ENCODE measurements around the gene SAMD3.
"Not testable (repeated sequence)": the region's sequence is repeated elsewhere in the genome, so short reads cannot be mapped to it uniquely, and the experiment has no call there.

SAMD3 gene

GRCh38 chr6:130173377-130174004 is 49.3 kb downstream of the SAMD3 start:
- not testable (repeated sequence) for DNase-seq (ENCODE audit: low spot score)

GRCh38 chr6:130170160-130170559 is 52.6 kb downstream of the SAMD3 start:
- not testable (repeated sequence) for DNase-seq (ENCODE audit: low spot score)

- no peak for DNase-seq (ENCODE audit: low spot score)
Measured at GRCh38 chr6:130167655-130168054, 55.1 kb downstream of the SAMD3 start.

GRCh38 chr6:130164251-130164650 is 58.5 kb downstream of the SAMD3 start:
- no peak for DNase-seq (ENCODE audit: low spot score)

GRCh38 chr6:130163266-130163665 is 59.5 kb downstream of the SAMD3 start:
- DNase-seq (ENCODE audit: low spot score) = no peak

DNA sequence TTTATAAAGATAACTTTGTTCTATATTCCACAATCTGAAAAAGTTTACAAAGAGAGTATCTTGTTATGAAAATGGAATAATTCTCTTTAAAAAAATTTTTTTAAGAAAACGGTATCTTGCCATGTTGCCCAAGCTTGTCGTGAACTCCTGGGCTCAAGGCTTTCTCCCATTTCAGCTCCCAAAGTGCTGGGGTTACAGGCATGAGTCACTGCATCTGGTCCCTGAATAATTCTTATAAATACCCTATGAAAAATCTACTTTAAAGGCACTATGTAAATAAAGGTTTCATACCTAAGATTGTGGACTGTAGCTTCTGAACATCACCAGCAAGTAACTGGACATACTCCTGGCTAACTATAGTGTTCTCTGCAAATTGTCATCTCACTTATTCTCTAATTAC is 60.3 kb downstream of the SAMD3 start:
- no peak for DNase-seq (ENCODE audit: low spot score)

DNA sequence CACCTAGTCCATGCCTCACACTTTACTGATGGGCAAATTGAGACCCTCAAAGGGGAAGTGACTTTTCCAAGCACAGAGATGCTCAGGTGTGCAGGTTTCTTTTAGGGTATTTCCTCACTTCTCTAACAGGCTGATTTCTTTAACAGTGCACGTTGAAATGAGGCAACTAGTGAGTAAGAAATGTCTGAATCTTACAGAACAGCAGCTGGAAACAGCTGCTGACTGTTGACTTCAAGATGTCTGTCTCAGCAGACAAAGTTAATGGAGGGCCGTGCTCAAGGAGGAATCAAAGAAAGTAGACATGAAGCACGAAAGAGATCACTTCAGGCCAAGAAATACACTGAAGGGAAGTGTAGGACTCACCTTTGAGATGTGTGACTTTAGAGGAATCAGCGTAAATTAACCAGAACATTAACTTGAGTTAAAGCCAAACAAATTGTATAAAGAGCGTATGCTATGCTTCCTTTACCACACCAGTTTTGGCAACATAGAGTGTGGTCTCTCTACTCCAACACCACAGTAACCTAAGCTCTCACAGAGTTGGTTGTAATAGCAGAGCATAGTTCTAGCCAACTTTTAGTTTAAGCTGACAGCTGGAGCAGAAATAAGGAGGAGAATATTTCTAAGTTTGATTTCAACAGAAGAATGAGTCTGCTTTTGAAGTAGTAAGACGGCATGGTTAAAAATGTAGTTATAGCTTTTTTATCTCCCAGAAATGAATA is 60.9 kb downstream of the SAMD3 start:
- no peak for DNase-seq (ENCODE audit: low spot score)

DNA sequence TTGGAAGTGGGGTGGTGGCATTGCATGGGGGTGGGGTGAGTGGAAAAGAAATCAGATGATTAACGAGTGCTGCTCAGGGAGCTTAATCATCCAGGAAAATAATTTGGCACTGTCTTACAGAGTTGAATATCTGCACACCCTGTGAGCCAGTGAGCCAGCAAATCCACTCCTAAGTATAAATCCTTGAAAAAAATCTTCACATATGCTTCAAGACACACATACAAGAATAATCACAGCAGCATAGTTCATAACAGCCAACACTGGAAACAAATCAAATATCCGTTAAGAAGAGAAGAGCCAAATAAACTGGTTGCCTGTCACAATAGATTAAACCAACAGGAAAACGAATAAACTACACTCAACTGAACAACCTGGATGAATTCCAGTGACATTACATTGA is 62.8 kb downstream of the SAMD3 start:
- no peak for DNase-seq (ENCODE audit: low spot score)

DNA sequence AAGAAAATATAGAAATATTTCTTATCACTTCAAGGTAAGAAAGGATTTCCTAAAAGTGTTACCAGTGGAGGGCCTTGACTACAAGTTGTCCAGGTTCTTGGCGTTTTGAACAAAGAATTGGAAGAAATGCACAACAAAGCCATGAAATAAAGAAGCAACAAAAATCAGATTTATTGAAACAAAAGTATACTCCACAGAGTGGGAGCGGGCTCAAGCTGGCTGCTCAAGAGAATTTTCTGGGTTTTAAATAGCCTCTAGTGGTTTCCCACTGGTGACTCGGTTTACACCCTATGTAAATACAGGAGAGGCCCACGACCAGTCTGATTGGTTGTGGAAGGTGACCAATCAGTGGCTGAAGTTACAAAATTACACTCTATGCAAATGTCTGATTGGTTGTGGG is 64.2 kb downstream of the SAMD3 start:
- no peak for DNase-seq (ENCODE audit: low spot score)

GRCh38 chr6:130158056-130158455 is 64.7 kb downstream of the SAMD3 start:
- no peak for DNase-seq (ENCODE audit: low spot score)

GRCh38 chr6:130156908-130157307 is 65.8 kb downstream of the SAMD3 start:
- DNase-seq (ENCODE audit: low spot score) = no peak

DNA sequence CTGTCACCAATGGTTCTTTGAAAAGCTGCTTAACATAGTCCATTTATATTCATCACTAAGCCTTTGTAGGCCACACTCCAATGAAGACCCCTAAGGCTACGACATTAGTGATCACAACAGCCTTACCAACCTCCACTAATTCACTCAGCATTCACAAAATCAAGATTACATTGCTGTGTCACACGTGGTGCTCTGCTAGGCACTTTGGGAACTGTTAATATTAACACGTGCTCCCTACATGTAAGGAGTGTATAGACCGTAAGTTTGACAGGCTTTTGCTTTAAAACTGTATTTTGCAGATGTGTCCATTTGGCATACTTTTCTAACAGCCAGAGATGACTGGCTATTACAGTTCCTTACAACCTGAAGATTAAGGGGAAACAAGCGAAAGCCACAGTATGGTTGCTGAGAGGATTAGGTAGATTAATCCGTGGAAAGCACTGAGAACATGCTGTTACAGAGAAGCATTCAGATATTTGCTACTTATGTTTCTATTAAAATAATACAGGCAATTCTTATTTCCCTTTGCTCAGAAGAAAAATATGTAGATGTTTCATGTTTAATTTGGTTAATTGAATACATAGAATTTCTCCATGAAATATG is 69.7 kb downstream of the SAMD3 start:
- DNase-seq (ENCODE audit: low spot score) = no peak

DNA sequence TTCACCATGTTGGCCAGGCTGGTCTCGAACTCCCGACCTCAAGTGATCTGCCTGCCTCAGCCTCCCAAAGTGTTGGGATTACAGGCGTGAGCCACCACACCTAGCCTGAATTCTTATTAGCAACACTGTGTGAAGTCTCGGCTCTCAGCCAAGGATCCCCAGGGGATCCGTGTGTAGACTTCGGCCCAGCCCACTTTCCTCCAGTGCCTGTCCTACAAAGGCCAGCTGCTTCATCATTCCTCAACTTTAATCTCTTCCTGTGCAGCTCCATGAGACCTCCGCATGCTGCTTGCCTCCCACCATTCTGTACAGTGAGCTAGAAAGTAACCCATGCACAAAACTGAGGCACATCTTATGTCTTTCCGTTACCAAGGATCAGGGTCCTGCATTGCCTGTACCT is 71.8 kb downstream of the SAMD3 start:
- DNase-seq (ENCODE audit: low spot score) = no peak

DNA sequence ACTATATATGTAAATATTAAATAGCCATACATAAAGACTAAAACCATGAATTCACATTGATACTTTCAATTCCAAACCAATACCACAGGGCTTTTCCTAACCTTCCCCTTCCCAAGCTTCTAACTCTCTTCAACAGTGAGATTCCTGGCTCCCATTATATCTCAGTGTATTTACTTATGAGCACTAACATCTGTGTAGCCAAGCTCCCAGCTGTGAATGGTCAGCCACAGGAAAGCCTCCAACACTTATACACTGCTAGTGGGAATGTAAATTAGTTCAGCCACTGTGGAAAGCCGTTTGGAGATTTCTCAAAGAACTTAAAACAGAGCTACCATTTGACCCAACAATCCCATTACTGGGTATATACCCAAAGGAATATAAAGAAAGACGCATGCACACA is 73.7 kb downstream of the SAMD3 start:
- DNase-seq (ENCODE audit: low spot score) = not testable (repeated sequence)

- no peak for DNase-seq (ENCODE audit: low spot score)
Measured at GRCh38 chr6:130148181-130148580, 74.6 kb downstream of the SAMD3 start.

GRCh38 chr6:130147111-130147510 is 75.6 kb downstream of the SAMD3 start:
- no peak for DNase-seq (ENCODE audit: low spot score)

- DNase-seq (ENCODE audit: low spot score) = no peak
Measured at GRCh38 chr6:130143709-130144108, 79.0 kb downstream of the SAMD3 start.

DNA sequence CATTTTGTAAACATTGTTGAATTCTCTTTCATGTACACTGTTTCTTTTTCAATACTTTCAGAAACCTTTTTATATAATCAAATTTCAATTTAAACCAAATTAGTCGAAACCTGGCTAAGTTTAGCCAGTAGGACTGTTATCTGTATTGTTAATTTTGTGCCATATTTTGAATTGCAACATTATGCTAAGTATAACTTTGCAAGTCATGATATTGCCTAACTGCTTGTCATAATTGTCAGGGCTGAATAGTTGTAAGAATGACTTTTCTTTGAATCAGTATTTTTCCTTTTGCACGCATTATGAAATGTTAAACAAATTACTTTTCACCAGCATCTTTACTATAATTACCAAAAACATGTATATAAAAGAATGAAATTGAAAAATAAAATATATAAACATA is 82.7 kb downstream of the SAMD3 start:
- DNase-seq (ENCODE audit: low spot score) = no peak

- DNase-seq (ENCODE audit: low spot score) = no peak
Measured at GRCh38 chr6:130138909-130139242, 83.9 kb downstream of the SAMD3 start.

DNA sequence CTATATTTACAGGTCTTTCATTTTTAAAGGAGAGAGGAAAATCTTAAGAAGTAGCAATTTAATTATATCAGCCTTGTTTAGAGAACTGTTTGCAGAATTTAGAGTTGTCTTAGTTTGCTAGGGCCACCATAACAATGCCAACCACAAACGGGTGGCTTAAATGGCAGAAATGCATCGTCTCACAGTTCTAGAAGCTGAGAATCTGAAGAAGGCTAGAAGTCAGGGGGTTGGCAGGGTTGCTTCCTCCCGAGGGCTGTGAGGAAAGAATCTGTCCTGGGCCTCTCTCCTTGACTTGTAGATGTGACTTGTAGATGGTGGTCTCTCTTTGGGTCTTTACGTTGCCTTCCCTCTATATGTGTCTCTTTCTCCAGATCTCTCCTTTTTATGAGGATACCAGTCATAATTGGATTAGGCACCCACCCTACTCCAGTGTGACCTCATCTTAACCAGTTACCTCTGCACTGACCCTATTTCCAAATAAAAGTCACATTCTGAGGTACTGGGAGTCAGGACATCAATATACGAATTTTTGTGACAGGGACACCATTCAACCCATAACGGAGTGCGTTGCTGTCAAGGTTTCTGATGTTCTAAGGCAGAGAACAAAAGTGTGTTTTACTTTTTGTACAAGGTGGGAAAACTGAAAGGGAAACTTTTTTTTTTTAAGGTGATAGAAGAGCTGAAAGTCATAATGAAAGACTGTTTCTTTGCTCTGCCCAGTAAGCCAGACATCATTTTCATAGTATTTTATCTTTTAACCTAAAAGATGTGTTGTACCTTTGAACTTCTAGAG is 84.4 kb downstream of the SAMD3 start:
- DNase-seq (ENCODE audit: low spot score) = no peak

DNA sequence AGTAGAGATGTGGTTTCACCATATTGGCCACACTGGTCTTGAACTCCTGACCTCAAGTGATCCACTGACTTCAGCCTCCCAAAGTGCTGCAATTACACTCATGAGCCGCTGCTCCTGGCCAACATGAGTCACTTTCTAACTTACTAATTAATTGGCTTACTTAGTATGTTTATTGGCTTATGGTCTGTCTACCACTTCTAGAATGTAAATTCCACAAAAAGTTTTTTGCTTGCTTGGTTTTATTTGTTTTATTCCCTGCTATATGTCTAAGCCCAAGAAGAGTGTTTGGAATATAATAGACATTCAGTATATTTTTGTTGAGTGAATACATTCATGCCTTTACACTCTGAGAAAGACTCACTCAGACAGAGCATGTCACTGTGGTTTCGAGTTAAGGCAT is 86.0 kb downstream of the SAMD3 start:
- no peak for DNase-seq (ENCODE audit: low spot score)

DNA sequence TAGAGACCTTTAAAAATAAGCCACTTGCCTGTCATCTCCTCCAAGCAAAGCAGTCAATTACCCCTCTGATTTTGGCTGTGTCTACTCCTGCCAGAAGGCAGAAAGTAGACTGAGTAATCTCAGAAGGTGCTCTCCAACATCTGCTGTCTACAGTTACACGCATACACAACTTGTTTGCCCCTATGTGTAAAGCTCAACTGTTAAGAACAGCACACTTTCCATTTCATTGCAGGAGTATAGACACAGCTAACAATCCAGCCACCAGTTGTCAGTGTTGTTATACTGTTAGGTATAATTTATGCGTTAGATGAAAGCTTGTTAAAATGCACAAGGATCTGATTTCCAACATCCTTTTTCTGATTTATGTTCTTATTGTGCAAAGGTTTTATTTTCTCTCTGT is 88.2 kb downstream of the SAMD3 start:
- no peak for DNase-seq (ENCODE audit: low spot score)

DNA sequence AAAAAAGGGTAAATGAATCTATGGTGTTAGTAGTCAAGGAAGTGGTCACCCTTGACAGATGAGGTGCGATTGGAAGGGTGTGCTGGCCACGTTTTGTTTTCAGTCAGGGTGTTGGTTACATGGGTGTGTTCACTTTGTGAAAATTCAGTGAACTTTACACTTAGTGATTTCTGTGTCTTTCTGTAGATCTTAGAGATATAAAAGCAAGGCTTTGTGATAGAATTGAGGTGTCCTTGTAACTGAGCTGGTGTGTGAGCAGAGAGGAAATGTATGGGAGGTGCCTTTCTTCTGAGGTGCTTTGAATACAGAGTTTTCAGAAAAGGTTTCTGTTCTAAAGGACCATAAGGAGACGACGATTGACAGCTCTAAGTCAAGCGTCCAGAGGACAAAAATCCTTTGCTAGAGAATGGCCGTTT is 90.5 kb downstream of the SAMD3 start:
- DNase-seq (ENCODE audit: low spot score) = no peak

Data from hematopoietic multipotent progenitor cell treated with erythropoietin and hydrocortisone succinate and interleukin-3 and kit ligand, for 17 days (in vitro differentiated cells).